ENCODE measurements around the gene C5orf15. TPM values are rescaled to one million over a fixed set of nuclear protein-coding genes. Genes with fewer than 3 reads are reported as not detected.

Gene C5orf15
- polyA plus RNA-seq, 1 of the 3 experiments (the other 2 are of a cell fraction): 81.0 TPM

DNA sequence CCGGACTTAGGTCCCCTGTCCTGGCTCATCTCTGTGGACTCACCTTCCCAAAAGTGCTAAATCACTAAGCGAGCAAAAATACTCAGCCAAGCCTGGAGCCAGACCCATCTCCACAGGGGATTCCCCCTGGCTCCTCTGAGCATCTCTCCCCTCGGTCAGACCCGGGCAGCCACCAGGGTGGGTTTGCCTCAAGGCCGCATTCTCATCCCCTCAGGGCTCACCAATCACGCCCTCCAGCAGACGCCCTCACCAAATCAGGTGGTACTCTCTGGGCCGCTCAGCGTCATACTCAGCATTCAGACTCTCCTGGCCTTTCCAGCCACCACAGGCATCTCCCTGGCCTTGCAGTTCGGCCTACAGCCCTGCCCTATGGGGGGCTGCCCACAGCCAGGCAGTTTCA, 49.7 kb downstream of the C5orf15 start:
- Histone ChIP-seq H2AFZ (ENCODE audit: low read depth) (no peak overlapping the region), H3K4me2 (no peak overlapping the region), H3F3A (replicated peaks; ENCODE audit: insufficient read depth) (no peaks in the 10 kb centered on the region), H3K27me3 (ENCODE audit: insufficient read depth) (no peaks in the 10 kb centered on the region; the same call in 1 of the 2 replicates), H3K4me1 (ENCODE audit: control insufficient read depth in 1 of 2, insufficient read depth in 2 of 2, low read depth in 1 of 2, low read length in 1 of 2) (peaks cover 0 to 25% of the 10 kb centered on the region in 2 experiments; a peak in 2 of 4 replicates), H3K9me3 (no peaks in the 10 kb centered on the region), H4K20me1 (ENCODE audit: insufficient read depth) (no peaks in the 10 kb centered on the region), H3K9me2 (no peaks in the 10 kb centered on the region), H3K36me3 (replicated peaks in 1 of 2; ENCODE audit: control insufficient read depth in 1 of 2, insufficient read depth in 2 of 2, low read length in 1 of 2) (no peaks in the 10 kb centered on the region), H3K79me2 (ENCODE audit: insufficient read depth) (no peaks in the 10 kb centered on the region), H3K27ac (ENCODE audit: low read depth in 2 of 2, low read length in 1 of 2) (no peak overlapping the region), H3K4me3 (ENCODE audit: low read depth in 2 of 2, low read length in 1 of 2) (no peak overlapping the region), H3K9ac (no peak overlapping the region)
- CTCF ChIA-PET: interaction anchor here (1.2 to 3.4 kb wide), 4 partner anchors 11 to 50 kb away, joined by 3 to 10 read pairs (median 4); no protein-coding TSS in a partner anchor
- POLR2A ChIA-PET: no interaction called here
- WGBS (ENCODE audit: low lambda C conversion rate): 68% methylated on average over 10 of the region's 10 CpGs
- no peak for TF ChIP-seq EP300 (IDR thresholded peaks at IDR 0.05; ENCODE audit: borderline replicate concordance in 1 of 2, low read depth in 1 of 2, low read length in 1 of 2)
- no peak for TF ChIP-seq JUND (IDR thresholded peaks at IDR 0.05)
- no peak for TF ChIP-seq MXI1 (IDR thresholded peaks at IDR 0.05; ENCODE audit: low read depth, low read length)
- no peak for TF ChIP-seq TCF12 (IDR thresholded peaks at IDR 0.05)
- no peak for TF ChIP-seq GABPA (IDR thresholded peaks at IDR 0.05; ENCODE audit: low read depth)
- DNase-seq: no peak

DNA sequence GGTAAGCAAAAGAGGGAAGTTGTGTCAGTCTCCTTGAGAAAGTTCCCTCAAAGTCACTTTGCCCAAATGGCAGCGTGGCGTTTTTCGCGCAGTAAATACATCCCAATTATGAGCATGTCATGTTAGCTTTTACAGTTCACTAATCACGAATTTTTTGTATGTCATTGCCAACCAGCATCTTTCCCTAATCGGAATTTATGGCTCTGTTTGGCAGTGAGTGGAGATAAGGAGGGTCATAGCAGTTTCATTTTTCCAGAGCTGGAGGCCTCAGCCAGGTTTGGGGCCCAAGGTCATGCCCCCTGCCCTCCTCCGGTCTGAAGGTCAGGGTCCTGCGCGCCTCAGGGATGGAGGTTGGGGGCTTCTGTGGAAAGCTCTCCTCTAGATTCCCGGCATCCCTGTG, 50.1 kb downstream of the C5orf15 start:
- Histone ChIP-seq H3K9ac (no peak overlapping the region), H3F3A (replicated peaks; ENCODE audit: insufficient read depth) (no peaks in the 10 kb centered on the region), H3K79me2 (ENCODE audit: insufficient read depth) (no peaks in the 10 kb centered on the region), H3K4me2 (no peak overlapping the region), H3K36me3 (replicated peaks in 1 of 2; ENCODE audit: control insufficient read depth in 1 of 2, insufficient read depth in 2 of 2, low read length in 1 of 2) (no peaks in the 10 kb centered on the region), H3K27ac (ENCODE audit: low read depth in 2 of 2, low read length in 1 of 2) (no peak overlapping the region), H3K27me3 (ENCODE audit: insufficient read depth) (no peaks in the 10 kb centered on the region; the same call in 1 of the 2 replicates), H2AFZ (ENCODE audit: low read depth) (no peak overlapping the region), H3K9me3 (no peaks in the 10 kb centered on the region), H3K9me2 (no peaks in the 10 kb centered on the region), H3K4me3 (ENCODE audit: low read depth in 2 of 2, low read length in 1 of 2) (no peak overlapping the region), H3K4me1 (ENCODE audit: control insufficient read depth in 1 of 2, insufficient read depth in 2 of 2, low read depth in 1 of 2, low read length in 1 of 2) (peaks cover 0 to 27% of the 10 kb centered on the region in 2 experiments; a peak in 2 of 4 replicates), H4K20me1 (ENCODE audit: insufficient read depth) (no peaks in the 10 kb centered on the region)
- DNase-seq: no peak
- TF ChIP-seq RCOR1 (IDR thresholded peaks at IDR 0.05; ENCODE audit: low read length) (0 out of 2 replicates have a peak, but pooled peaks have one; percentile 7), EP300 (IDR thresholded peaks at IDR 0.05; ENCODE audit: borderline replicate concordance in 1 of 2, low read depth in 1 of 2, low read length in 1 of 2) (peak in 1 of 2 experiments; percentile 51; a peak in 2 of 4 replicates), FOXJ3 (CRISPR knock-in tag; IDR thresholded peaks at IDR 0.05) (no peak)
- ChIA-PET POLR2A (no interaction called here), CTCF (interaction anchor here (1.2 to 3.4 kb wide), 3 partner anchors 11 to 50 kb away, joined by 3 to 10 read pairs (median 3); no protein-coding TSS in a partner anchor)
- WGBS (ENCODE audit: low lambda C conversion rate): 66% methylated on average over 10 of the region's 10 CpGs

DNA sequence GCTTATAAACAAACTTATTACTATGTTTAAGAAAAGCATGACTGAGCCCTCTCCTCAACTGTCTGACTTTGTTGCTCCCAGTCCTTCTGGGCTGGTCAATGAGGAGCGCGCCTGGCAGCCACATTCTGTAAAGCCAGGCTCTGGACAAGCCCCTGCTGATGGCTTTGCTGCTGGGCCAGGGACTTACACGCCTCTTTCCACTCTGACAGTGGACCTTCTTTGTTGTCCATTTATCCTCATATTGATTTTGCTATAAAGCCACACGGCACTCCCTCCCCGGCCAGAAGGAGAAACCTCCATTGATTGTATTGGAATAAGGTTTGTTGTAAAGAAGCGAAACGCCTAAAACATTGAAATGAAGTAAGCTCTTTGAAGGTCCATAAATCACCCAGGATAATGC, 50.6 kb downstream of the C5orf15 start:
- no peaks in the 10 kb centered on the region; the same call in 1 of the 2 replicates for H3K27me3 ChIP-seq (ENCODE audit: insufficient read depth)
- H3K4me2 ChIP-seq: no peak overlapping the region
- CTCF ChIA-PET: interaction anchor here (1.1 to 3.4 kb wide), 3 partner anchors 10 to 496 kb away, joined by 3 to 10 read pairs (median 3); no protein-coding TSS in a partner anchor
- POLR2A ChIA-PET: no interaction called here
- no peak overlapping the region for H3K4me3 ChIP-seq (ENCODE audit: low read depth in 2 of 2, low read length in 1 of 2)
- no peak overlapping the region for H2AFZ ChIP-seq (ENCODE audit: low read depth)
- no peaks in the 10 kb centered on the region for H3K36me3 ChIP-seq (replicated peaks in 1 of 2; ENCODE audit: control insufficient read depth in 1 of 2, insufficient read depth in 2 of 2, low read length in 1 of 2)
- 70% methylated on average over 7 of the region's 7 CpGs for WGBS (ENCODE audit: low lambda C conversion rate)
- DNase-seq: no peak
- no peaks in the 10 kb centered on the region for H3F3A ChIP-seq (replicated peaks; ENCODE audit: insufficient read depth)
- H3K9me3 ChIP-seq: no peaks in the 10 kb centered on the region
- no peak overlapping the region for H3K27ac ChIP-seq (ENCODE audit: low read depth in 2 of 2, low read length in 1 of 2)
- no peaks in the 10 kb centered on the region for H3K9me2 ChIP-seq
- H3K4me1 ChIP-seq (ENCODE audit: control insufficient read depth in 1 of 2, insufficient read depth in 2 of 2, low read depth in 1 of 2, low read length in 1 of 2): peaks cover 0 to 30% of the 10 kb centered on the region in 2 experiments; a peak in 2 of 4 replicates
- no peaks in the 10 kb centered on the region for H3K79me2 ChIP-seq (ENCODE audit: insufficient read depth)
- H3K9ac ChIP-seq: no peak overlapping the region
- H4K20me1 ChIP-seq (ENCODE audit: insufficient read depth): no peaks in the 10 kb centered on the region
- TF ChIP-seq, protein P1, sequence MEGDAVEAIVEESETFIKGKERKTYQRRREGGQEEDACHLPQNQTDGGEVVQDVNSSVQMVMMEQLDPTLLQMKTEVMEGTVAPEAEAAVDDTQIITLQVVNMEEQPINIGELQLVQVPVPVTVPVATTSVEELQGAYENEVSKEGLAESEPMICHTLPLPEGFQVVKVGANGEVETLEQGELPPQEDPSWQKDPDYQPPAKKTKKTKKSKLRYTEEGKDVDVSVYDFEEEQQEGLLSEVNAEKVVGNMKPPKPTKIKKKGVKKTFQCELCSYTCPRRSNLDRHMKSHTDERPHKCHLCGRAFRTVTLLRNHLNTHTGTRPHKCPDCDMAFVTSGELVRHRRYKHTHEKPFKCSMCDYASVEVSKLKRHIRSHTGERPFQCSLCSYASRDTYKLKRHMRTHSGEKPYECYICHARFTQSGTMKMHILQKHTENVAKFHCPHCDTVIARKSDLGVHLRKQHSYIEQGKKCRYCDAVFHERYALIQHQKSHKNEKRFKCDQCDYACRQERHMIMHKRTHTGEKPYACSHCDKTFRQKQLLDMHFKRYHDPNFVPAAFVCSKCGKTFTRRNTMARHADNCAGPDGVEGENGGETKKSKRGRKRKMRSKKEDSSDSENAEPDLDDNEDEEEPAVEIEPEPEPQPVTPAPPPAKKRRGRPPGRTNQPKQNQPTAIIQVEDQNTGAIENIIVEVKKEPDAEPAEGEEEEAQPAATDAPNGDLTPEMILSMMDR (IDR thresholded peaks at IDR 0.05): no peak
- TF ChIP-seq SMC3 (IDR thresholded peaks at IDR 0.05; ENCODE audit: low read depth, low read length): no peak
- TF ChIP-seq MEF2A (IDR thresholded peaks at IDR 0.05; ENCODE audit: borderline replicate concordance, low read depth): no peak
- TF ChIP-seq FOXM1 (IDR thresholded peaks at IDR 0.05; ENCODE audit: low read depth): no peak
- TF ChIP-seq, protein P2, sequence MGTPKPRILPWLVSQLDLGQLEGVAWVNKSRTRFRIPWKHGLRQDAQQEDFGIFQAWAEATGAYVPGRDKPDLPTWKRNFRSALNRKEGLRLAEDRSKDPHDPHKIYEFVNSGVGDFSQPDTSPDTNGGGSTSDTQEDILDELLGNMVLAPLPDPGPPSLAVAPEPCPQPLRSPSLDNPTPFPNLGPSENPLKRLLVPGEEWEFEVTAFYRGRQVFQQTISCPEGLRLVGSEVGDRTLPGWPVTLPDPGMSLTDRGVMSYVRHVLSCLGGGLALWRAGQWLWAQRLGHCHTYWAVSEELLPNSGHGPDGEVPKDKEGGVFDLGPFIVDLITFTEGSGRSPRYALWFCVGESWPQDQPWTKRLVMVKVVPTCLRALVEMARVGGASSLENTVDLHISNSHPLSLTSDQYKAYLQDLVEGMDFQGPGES (IDR thresholded peaks at IDR 0.05; ENCODE audit: low read depth, low read length): no peak
- no peak for TF ChIP-seq EZH2phosphoT487 (IDR thresholded peaks at IDR 0.05; ENCODE audit: borderline replicate concordance, low read depth)
- no peak for TF ChIP-seq SIN3A (IDR thresholded peaks at IDR 0.05; ENCODE audit: borderline replicate concordance, low read depth, low read length)
- no peak for TF ChIP-seq RFX5 (IDR thresholded peaks at IDR 0.05; ENCODE audit: low read length)
- TF ChIP-seq GATA2 (CRISPR knock-in tag; IDR thresholded peaks at IDR 0.05): no peak

All from SK-N-SH (cell line).